OCI-LY3 (cell line): ENCODE measurements around the gene CDH4.

Experiments
- CTCF ChIP-seq: fragments of 200-600, 300-600 bp; sonication (generic); IDR thresholded peaks from 2 replicates; pipeline ENCODE4 v1.5.1; 2014; ENCODE audit warnings: antibody characterized with exemption, low read length, low read depth
- EZH2phosphoT487 ChIP-seq: fragments of 200-600 bp; shearing (Covaris generic); IDR thresholded peaks from 2 replicates; pipeline ENCODE4 v1.6.1; 2018; ENCODE audit warnings: antibody characterized with exemption, mixed run types, low read depth

- TF ChIP-seq EZH2phosphoT487 (no peak), CTCF (no peak)
Observed at GRCh38 chr20:61396262-61396848, 144.3 kb downstream of the CDH4 start.
